GM13976 (cell line): ENCODE results near the gene MIP.
A peak's percentile ranks its signal among the peaks of the same experiment; 100 is the strongest.

Source experiments
- DNase-seq: peaks from one replicate; pipeline ENCODE4 v3.0.0; 2012; ENCODE audit warnings: low spot score
- CTCF ChIP-seq: IDR thresholded peaks from 2 replicates; pipeline ENCODE4 v1.5.1; 2012; ENCODE audit warnings: borderline replicate concordance, mild to moderate bottlenecking; ENCODE audit not compliant: insufficient read depth; ENCODE audit errors: extremely low read depth, missing control alignments, control extremely low read depth
- in situ Hi-C: fragments of 300-500 bp; cut with MboI; formaldehyde crosslinking; loops from one replicate; pipeline ENCODE4 v1.12.0; 2022; ENCODE audit warnings: low sequenced_read_pairs, mixed read lengths, inconsistent platforms; ENCODE audit not compliant: unreplicated experiment

Gene MIP

GRCh38 chr12:56476972-56477432, 22.5 kb upstream of the MIP start:
- no peak for DNase-seq
- no peak for TF ChIP-seq CTCF

GRCh38 chr12:56476143-56476542, 21.7 kb upstream of the MIP start:
- TF ChIP-seq CTCF: no peak
- in situ Hi-C loops: no loop called here
- DNase-seq: no peak

More at GRCh38 chr12:56476972-56477432, 22.5 kb upstream of the MIP start:
- in situ Hi-C loops: no loop called here

- in situ Hi-C loops: loop anchor here (25.0 kb wide), 1 partner anchor 262 kb away; the partner anchor contains the start of genes NABP2 and RNF41
- no peak for TF ChIP-seq CTCF
- no peak for DNase-seq
These were observed 19.9 kb upstream of the MIP start for GRCh38 chr12:56474389-56474788.

GRCh38 chr12:56469007-56469930, 14.8 kb upstream of the MIP start:
- in situ Hi-C loops: loop anchor here (10.0 to 25.0 kb wide), 2 partner anchors 154 to 257 kb away; partner anchors contain the start of genes CNPY2, NABP2 and RNF41
- no peak for TF ChIP-seq CTCF
- no peak for DNase-seq

GRCh38 chr12:56468216-56469006, 14.0 kb upstream of the MIP start, which contains the start of gene SPRYD4:
Gene SPRYD4, plus strand, starts transcription at chr12:56468578. Its CDS starts 14 bp downstream, at chr12:56468592.
- TF ChIP-seq CTCF: peak; percentile 64
- in situ Hi-C loops: loop anchor here (10.0 to 25.0 kb wide), 2 partner anchors 154 to 256 kb away; partner anchors contain the start of genes CNPY2, NABP2 and RNF41
- peak; percentile 96 for DNase-seq

- DNase-seq: no peak
- no peak for TF ChIP-seq CTCF
- in situ Hi-C loops: loop anchor here (10.0 to 25.0 kb wide), 2 partner anchors 148 to 250 kb away; partner anchors contain the start of genes CNPY2, NABP2 and RNF41
These were observed 8.1 kb upstream of the MIP start for GRCh38 chr12:56462565-56462964.
